HG02571 (cell line): ENCODE measurements around the gene ANTXRL.
"Not testable (repeated sequence)": the region's sequence is repeated elsewhere in the genome, so short reads cannot be mapped to it uniquely, and the experiment has no call there.

Experiments
- ATAC-seq: cut with Tn5 transposase; IDR thresholded peaks from one replicate; pipeline ENCODE4 v1.9.1; 2021; ENCODE audit warnings: mild to moderate bottlenecking, moderate library complexity; ENCODE audit not compliant: unreplicated experiment

ANTXRL gene

DNA sequence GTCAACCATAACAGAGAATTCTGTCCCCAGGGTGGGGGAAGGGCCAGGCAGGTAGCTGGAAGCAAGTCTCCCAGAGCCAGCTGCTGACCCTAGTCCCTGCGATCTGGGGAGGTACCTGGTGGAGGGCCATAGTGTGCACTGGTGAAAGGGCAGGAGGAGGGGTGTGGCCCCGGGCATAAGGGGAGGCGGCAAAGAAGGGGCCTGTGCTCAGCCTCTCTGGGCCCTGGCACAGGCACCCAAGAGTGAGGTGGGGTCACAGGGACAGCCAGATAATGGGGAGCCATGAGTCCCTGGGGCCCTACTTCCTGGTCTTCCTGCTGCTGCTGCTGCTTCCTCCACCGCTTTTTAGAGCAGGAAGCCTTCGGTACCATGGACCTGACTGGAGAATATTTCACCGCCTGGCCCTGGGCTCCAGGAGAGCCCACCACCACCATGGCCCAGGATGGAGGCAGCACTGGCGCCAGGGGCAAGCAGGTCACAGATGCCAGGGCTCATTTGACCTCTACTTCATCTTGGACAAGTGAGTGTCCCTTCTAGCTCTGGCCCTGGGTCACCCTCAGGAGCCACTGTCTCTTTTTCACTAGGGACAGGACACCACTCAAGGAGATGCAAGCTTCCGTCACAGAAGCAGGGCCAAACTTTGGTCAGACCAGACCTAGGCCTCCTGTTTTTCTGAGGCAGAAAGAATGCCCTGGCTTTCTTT lies at the start of gene ANTXRL:
Gene ANTXRL, plus strand, starts transcription at position 7 of the 703 bp plus-strand sequence. Its CDS starts 266 bp downstream, at position 273.
- no peak for ATAC-seq

GRCh38 chr10:46237815-46238510 lies 48.8 kb upstream of the ANTXRL start:
- ATAC-seq: no peak

DNA sequence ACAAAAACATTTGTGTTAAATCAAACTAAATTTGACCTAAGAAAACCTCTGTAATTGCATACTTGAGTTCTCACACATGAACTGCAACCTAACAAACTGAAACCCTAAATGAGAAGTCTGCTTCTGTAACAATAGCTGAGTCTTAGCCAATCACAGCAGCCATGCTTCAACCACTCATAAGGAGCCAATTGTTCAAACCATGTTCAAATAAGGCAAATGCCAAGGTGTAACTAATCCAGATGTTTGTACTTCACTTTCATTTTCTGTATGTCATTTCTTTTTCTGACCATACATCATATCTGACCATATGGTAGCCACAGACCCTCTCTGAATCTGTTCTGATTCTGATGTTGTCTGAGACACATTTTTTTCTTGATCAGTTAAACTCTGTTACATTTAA lies 47.5 kb upstream of the ANTXRL start:
- ATAC-seq: peak; percentile 48

- no peak for ATAC-seq
These were observed 46.7 kb upstream of the ANTXRL start for GRCh38 chr10:46239993-46240683.

DNA sequence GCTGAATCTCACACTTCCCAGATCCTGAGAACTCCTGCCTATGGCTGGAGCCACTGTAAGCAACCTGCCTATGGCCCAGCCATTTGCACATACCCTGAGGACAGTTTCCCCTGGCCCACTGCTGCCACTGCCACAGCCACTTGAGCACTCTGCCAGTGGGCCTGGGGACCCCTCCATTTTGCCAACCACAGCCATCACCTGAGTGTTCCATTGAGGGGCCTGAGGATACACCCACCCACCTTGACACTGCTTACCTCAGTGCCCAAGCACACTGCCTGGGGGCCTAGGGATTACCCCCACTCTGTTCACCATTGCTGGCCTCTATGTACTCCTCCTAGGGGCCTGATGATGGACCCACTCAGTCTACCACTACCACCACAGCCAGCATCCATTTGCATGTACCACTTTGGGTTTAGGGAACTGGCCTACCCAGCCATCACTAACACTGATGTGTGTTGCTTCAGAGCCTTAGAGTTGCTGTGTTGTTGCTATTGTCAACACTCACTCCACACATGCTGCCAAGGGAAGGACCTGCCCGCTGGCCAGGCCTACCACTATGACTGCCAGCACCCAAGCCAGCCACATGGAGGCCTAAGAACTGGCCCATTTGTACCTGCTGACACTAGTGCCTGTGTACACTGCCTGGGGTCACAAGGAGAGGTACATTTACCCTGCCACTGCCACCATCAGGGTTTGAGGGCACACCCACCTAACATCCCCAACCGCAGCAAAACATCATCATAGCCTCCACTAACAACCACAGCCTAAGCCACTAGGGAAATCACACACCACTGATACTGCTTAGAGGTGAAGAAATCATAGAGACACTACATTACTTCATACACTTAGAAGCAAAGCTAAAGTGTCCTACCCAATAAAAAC lies 45.9 kb upstream of the ANTXRL start:
- ATAC-seq: no peak

GRCh38 chr10:46245381-46245900 lies 41.4 kb upstream of the ANTXRL start:
- ATAC-seq: no peak

DNA sequence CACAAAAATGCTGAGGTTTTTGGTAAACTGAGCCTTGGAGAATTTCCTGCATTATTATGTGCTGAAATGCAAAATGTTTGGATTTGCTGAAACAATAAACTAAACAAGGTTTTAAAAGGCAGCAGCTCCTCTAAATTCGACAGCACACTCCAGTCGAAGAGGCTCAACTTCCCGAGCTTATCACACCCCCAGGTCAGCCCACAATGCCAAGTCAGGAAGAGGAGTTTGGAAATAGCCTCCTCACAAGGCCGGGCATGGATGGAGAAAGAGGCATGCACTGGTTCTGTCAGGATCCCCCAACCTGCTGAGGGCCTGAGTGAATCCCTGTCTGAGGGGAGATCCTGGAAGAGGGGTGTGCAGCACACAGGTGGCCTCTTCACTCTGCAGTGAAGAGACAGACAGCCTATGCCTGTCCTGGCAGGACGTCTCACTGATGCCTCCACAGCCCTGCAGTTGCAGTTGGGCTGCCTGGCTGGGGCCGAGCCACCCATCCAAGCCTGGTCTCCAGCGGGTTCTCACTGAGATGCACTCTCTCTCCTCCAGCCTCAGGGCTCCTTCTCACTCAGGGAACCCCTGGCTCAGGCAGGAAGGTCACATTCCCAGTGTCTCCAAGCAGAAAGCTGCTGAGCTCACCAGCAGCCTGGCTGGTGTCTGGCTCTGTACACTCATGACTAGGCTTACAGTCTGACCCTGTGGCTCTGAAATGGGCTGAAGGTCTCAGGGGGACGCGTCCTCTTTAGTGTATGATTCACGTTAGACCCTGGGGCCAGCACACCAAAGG lies 40.2 kb upstream of the ANTXRL start:
- ATAC-seq: not testable (repeated sequence)

- no peak for ATAC-seq
These were observed 39.7 kb upstream of the ANTXRL start for GRCh38 chr10:46247181-46247475.

DNA sequence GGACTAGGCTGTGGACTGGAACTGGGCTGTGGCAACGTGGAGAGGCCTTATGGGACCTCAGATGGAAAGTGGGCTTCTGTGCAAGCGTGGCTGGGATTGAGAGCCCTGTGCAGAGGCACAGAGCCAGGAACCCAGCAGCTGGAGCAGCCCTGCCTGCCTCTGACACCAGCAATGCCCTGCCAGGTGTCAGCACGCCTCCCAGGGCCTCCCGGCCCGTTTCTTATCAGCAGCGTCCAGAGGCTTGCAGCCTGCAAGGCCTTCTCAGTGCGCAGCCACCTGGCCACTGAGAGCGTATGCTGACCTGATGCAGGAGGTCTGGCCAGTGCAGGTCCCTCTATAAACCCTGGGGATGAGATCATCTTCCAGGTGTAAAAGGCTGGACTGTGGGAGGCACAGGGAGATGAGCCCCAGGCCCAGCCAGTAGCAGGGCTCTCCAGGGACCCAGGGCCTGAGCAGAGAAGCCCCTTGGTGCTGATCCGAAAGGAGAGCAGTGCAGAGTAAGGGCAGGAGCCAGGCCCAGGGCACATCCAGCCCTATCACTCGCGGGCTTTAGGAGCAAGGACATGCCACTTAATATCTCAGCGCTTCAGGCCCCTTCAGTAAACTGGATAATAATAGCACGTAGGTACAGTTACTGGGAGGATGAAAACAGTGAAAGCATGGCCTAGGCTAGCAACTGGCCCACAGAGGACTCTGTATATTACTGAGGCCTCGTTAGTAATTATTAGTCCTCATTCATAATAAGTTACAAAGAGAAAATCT lies 38.8 kb upstream of the ANTXRL start:
- ATAC-seq: no peak

- no peak for ATAC-seq
These were observed 38.1 kb upstream of the ANTXRL start for GRCh38 chr10:46248651-46249146.

DNA sequence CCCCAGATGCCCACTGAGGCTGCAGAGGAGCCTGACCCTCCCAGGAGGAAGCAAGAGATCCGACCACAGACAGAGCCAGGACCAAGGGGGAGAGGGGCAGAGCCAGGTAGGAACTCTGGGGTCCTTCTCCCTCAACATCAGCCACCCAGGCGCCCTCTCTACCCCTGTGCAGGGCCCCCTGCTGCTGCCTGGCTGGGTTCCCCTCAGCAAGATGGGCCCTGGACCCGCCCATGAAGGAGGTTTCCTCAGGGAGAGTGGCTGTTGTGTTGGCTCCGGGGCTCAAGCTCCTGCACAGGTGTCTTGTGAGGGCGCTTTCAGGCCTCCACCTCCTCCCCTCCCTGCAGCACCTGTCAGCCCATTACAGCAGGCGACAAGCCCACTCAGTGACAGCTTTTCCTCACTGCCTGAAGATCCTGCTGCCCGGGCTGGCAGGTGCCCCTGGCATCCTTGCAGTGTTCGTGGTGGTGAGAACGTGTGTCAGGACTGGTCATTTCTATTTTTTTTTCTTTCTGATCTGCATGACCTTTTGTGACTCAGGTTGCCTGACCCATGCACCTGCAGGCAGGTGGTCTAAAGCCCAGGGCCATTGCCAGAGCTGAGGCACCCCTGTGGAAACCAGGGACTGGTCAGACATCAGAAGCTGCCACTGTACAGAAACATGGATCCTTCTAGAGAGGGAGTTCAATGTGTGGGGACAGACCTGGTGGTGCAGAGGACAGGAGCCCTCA lies 37.0 kb upstream of the ANTXRL start:
- ATAC-seq: not testable (repeated sequence)

DNA sequence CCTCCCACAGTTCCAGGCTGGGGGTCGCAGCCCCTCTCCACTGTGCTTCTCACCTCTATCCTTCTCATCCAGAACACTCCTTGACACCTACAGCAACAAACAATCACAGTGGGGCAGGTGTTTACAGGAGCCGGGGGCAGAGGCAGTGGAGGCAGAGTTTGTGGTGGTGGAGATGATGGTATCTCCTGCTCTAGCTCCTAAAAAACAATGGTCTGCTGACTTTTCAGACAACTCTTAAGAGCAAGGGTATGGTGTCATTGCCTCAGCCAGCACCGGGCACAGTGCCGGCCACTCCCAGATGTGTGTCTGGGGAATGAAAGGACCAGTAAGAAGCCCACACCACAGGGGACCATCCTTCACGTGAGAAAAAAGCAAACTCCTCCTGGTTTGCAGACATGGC lies 36.3 kb upstream of the ANTXRL start:
- ATAC-seq: no peak

DNA sequence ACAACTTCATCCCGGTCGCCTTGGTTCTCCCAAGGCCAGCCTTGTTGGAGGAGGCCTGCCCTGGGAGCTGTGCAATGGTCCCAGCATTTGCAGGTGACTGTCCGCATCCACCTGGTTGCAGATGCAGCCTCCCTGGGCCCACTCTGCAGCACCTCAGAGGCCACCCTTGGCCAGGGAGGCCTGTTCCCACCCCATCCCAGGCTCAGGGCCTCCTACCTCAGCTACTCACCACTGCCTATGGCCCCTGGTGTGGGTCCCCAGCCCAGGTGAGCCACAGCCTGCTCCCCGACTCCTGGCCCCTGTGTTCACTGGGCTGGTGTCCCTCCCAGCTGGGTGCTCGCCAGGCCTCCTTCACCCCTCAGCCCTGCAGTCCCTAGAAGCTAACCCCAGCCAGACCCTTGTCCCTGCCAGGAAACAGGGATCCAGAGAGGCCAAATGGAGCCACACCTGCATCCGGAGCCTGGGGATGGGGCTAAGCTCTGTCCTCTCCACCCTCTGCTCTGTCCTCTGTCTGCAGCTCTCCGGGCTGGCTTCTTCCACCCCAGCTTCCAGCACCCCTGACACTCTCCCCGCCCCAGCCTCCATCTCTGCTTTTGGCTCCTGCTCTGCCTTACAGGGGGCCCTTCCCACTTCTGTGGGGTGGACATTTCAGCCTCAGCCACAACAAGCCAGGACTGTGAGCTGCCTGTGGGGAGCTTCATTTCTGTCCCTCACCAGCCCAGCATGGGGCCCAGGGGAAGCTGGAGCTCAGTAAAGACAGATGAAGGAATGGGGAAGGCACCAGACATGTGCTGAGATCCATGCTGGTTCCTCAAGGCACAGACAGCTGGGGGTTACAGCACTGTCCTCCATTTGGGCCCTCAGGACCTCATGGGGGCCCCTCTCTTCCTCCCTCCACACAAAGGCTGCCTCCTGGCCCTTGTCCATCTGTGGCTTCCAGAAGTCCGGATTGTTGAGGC lies 35.6 kb upstream of the ANTXRL start:
- no peak for ATAC-seq

DNA sequence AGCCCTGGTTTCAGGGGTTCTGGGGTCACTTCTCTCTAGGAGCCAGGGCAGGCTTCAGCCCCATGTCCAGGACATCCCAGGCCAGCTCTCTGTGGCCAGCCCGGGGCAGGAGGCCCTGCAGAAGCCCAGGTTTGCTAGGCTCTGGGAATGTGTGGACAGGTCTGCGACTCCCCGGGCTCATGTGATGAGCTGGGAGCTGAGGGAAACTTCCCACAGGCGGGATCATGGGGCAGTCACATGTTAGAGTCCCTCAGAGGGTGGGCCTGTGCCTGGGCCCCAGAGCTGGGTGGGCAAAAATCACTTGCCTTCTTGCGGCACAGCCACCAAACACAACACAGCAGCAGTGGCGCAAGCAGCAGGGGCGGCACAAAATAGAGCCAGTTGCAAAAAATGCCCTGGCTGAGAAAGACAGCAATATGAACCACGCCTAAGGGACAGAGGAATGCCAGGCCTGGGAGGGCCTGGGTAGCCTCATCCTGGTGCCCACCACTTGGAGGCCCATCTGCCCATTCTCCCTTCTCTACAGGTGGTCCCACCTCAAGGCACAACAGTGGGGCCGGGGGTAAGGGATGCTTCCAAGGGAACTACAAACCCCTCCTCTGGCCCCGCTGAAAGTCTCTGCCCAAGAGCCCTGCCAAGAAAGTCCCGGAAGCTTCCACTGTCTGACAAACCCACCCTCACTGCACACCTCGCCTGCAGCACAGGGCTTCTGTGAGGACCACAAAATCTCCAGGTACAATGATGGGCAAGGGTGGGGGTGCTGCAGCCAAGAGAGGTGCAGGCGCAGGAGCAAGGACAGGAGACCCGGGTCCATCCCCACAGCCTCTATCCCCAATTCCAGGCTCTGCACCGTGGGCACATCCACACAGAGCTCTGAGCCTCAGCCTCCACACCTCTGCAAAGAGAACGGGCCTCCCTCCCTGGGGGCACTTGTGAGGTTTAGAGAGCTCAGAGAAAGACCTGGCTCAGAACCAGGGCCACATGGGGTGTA lies 34.6 kb upstream of the ANTXRL start:
- ATAC-seq: no peak

DNA sequence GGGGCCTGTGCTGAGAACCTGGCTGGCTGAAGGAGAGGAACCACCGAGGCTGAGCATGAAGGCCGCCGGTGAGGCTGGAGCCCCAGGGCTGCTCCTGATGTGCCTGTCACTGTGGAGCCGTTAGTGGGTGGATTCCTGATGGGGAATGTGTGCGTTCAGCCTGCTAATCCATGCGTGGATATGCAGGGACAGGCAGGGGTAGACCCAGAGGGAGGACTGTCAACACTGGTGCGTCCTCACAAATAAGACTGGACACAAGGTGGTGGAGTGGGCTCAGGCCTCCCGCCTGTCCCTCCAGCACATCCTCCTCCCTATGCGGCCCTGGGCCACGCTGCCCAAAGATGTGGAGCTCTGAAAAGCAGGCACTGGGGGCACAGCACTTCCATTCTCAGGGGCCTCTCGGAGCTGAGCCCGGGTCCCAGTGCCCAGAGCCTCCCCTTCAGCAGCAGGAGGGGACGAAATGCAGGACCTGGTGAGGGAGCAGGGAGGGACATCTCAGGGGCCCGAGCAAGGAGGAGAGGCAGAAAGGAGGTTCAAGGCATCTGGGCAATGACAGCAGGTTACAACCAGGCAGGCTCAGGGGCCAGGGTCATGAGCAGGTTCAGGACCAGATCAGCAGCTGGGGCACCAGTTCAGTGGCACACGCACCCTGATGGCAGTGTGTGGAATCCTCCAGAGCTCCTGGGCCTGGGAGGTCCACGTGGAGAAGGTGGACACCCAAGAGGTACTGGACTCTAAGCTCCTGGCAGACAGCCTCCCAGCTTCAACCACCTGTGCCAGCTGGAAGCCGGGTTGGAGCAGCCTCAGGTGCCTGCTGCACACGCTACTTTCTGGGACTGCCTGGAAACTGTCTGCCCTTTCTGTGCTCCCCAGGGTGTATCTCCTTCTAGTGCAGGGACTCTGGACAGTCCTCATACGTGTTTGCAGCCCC lies 33.5 kb upstream of the ANTXRL start:
- no peak for ATAC-seq
